AG04449 (cell line): Measurements from ENCODE around the gene NCMAP.

Source experiments
- CTCF ChIA-PET: fragments of 350-600 bp; formaldehyde crosslinking; extraction: SDS; loops from one replicate; lab custom pipeline; 2021; ENCODE audit warnings: antibody characterized with exemption; lab: Yijun Ruan, JAX
- POLR2A ChIA-PET: fragments of 400-600, 350-600 bp; formaldehyde crosslinking; extraction: SDS; loops from one replicate; lab custom pipeline; 2020; ENCODE audit warnings: antibody characterized with exemption, inconsistent platforms; lab: Yijun Ruan, JAX
- DNase-seq: peaks from one replicate; pipeline ENCODE4 v3.0.0-alpha.2; 2010; ENCODE audit warnings: low read depth, low spot score
- H3K4me3 ChIP-seq: 2 replicates; pipeline ENCODE4 v1.5.1; 2011; ENCODE audit warnings: low read depth, mild to moderate bottlenecking, control low read depth, low read length
- CTCF ChIP-seq: IDR thresholded peaks from one replicate; pipeline ENCODE4 v1.5.1; 2011; ENCODE audit warnings: mild to moderate bottlenecking, moderate library complexity, low read length, control low read depth, inconsistent platforms; ENCODE audit not compliant: insufficient read depth; ENCODE audit errors: missing control alignments

The NCMAP gene

GRCh38 chr1:24566236-24566867 is 10.5 kb downstream of the NCMAP start:
- TF ChIP-seq CTCF: no peak
- CTCF ChIA-PET: interaction anchor here (1.0 kb wide), 1 partner anchor 21 kb away, joined by 4 read pairs; no protein-coding TSS in a partner anchor
- POLR2A ChIA-PET: no interaction called here
- H3K4me3 ChIP-seq: no peak overlapping the region
- DNase-seq: no peak

GRCh38 chr1:24567792-24568388 is 12.0 kb downstream of the NCMAP start:
- no peak for DNase-seq
- CTCF ChIA-PET: no interaction called here
- POLR2A ChIA-PET: no interaction called here
- no peak overlapping the region for H3K4me3 ChIP-seq
- no peak for TF ChIP-seq CTCF

GRCh38 chr1:24568475-24568874 is 12.6 kb downstream of the NCMAP start:
- no peak overlapping the region for H3K4me3 ChIP-seq
- no peak for TF ChIP-seq CTCF
- POLR2A ChIA-PET: no interaction called here
- CTCF ChIA-PET: interaction anchor here (0.7 to 1.8 kb wide), 3 partner anchors 15 to 24 kb away, joined by 3 to 6 read pairs (median 5); no protein-coding TSS in a partner anchor
- DNase-seq: no peak

- ChIA-PET POLR2A (interaction anchor here (0.7 kb wide), 1 partner anchor 268 kb away, joined by 3 read pairs; no protein-coding TSS in a partner anchor), CTCF (interaction anchor here (0.7 to 1.8 kb wide), 5 partner anchors 13 to 155 kb away, joined by 3 to 6 read pairs (median 3); partner anchors contain the start of gene NIPAL3)
- no peak for DNase-seq
- no peak overlapping the region for H3K4me3 ChIP-seq
- TF ChIP-seq CTCF: no peak
These were observed 14.6 kb downstream of the NCMAP start for GRCh38 chr1:24570265-24571125.

- CTCF ChIA-PET: interaction anchor here (1.6 kb wide), 1 partner anchor 15 kb away, joined by 5 read pairs; no protein-coding TSS in a partner anchor
- POLR2A ChIA-PET: no interaction called here
- H3K4me3 ChIP-seq: no peak overlapping the region
- no peak for TF ChIP-seq CTCF
- no peak for DNase-seq
These were observed 16.4 kb downstream of the NCMAP start for GRCh38 chr1:24572301-24572700.
